IPS-11a (cell line): ENCODE measurements around the gene GNG12.
"Not testable (repeated sequence)": the region's sequence is repeated elsewhere in the genome, so short reads cannot be mapped to it uniquely, and the experiment has no call there.

ENCODE experiments used
- H3K4me3 ChIP-seq: one replicate; pipeline ENCODE4 v1.5.1; 2013; ENCODE audit warnings: low read depth, low read length, control low read depth

The GNG12 gene

DNA sequence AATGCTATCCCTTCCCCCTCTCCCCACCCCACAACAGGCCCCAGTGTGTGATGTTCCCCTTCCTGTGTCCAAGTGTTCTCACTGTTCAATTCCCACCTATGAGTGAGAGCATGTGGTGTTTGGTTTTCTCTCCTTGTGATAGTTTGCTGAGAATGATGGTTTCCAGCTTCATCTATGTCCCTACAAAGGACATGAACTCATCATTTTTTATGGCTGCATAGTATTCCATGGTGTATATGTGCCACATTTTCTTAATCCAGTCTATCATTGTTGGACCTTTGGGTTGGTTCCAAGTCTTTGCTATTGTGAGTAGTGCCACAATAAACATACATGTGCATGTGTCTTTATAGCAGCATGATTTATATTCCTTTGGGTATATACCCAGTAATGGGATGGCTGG lies 168.0 kb downstream of the GNG12 start:
- not testable (repeated sequence) for H3K4me3 ChIP-seq

DNA sequence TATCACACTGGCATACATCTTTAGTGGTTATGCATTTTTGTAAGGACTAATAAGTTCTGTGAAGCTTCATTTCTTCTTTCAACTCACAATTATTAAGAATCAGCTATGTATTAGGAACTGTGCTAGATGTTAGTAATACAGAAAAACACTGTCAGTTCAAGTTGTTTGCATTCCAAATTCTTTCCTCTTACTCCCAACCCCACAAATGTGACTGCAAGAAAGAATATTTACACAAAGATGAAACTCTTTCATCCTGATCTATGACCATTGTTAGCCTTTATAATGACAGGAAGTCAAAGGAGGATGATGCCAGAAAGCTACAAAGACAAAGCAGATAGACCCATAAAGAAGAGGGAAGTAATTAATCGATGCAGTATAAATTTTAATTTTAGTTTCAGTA lies 169.2 kb downstream of the GNG12 start:
- no peak overlapping the region for H3K4me3 ChIP-seq

DNA sequence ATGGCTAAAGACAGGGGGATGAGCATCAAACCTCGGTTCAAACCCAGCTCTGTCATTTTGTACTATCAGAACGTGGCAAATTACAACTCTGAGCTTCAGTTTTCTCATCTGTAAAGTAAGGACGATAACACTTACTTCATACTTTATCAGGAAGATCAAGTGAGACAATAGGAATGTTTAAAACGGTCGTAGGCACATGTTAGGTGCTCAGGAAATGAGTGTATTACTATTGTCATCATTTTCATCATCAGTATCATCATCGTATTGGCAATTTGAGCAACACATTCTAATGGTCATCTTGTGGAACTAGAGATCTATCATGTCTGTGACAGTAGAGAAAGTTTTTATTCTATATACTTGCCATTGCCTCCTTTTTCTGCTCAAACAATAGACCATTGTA lies 170.4 kb downstream of the GNG12 start:
- no peak overlapping the region for H3K4me3 ChIP-seq

DNA sequence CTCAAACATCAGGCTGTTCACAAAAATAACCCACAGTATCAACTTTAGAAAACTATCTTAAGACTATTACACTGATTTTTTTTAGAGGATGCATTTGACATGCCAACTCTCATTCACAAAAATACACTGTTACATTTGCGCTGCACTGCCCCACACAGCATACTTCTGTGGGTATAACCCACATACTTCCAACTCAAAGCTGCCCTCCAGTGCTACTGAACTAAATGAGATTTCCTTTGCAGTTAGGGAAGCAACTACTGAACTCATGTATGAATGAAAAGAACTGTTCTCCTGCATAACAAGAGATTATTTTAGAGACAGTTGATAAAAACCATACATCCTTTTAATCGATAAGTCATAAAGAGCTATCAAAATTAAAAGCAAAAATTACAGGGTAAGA lies 174.0 kb downstream of the GNG12 start:
- H3K4me3 ChIP-seq: no peak overlapping the region

DNA sequence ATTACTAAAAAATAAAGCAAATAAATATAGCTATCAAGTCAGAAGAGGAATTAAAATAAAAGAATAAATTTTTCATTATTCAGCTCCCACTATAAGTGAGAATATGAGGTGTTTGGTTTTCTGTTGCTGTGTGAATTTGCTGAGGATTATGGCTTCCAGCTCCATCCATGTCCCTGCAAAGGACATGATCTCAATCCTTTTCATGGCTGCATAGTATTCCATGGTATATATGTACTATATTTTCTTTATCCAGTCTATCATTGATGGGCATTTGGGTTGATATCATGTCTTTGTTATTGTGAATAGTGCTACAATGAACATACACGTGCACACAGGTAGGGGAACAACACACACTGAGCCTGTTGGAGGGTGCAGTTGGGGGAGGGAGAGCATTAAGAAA lies 176.1 kb downstream of the GNG12 start:
- H3K4me3 ChIP-seq: not testable (repeated sequence)

DNA sequence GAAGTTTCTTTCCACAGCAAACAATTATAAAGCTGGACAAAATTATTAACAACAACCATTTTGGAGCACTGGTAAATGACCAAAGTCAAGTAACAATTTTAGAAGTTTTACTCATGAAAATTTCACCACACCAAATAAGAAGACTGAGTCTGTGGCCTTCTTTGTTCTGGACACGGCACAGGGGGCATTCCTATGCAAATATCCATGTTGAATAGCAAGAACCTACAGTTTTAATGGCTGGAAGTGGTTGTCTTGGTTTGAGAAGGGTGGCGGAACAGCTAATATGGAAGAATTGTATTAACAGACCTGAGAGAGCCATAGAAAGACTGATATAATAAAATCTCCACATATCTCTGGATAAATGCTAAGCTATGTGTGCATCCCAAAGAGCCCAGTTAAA lies 177.7 kb downstream of the GNG12 start:
- H3K4me3 ChIP-seq: no peak overlapping the region

DNA sequence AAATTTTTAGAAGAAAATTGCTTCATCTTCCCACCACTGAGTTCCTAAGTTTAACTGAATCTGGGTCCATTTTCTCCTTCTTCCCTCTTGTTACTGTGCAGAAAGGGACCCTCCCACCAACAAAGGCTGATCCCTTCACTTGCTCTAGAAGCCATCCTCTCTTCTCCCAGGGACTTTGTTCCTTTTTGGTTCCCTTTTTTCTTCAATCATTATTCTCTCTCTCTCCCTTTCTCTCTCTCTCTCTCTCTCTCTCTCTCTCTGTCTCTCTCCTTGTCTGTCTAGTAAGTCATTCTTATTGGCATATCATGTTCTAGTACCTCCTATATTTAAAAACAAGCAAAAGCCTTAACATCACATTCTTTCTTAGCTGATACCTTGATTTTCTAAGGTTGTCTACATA lies 180.0 kb downstream of the GNG12 start:
- no peak overlapping the region for H3K4me3 ChIP-seq

DNA sequence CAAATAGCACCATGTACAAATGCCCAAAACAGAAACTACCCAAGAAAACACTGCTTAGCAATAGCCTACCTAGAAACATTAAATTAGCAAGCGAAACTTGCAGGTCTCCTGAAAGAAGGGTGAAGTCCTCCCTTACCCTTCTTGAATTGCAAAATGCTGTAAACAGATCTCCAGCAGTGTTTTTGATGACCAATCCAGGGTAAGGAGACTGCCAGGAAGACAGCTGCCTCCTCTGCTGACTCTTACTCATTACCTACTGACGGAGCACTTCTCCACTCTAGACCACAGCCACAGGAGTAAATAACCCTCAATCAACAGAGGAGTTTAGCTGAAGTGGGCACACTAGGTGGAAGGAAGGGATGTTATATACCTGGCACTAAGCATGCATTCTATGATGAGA lies 180.5 kb downstream of the GNG12 start:
- H3K4me3 ChIP-seq: no peak overlapping the region
